Measurements from ENCODE around the gene HBG2. TPM values are rescaled to one million over a fixed set of nuclear protein-coding genes. Genes with fewer than 3 reads are reported as not detected.

Gene HBG2
- polyA plus RNA-seq, 1 donor from 2014 or later: not detected

DNA sequence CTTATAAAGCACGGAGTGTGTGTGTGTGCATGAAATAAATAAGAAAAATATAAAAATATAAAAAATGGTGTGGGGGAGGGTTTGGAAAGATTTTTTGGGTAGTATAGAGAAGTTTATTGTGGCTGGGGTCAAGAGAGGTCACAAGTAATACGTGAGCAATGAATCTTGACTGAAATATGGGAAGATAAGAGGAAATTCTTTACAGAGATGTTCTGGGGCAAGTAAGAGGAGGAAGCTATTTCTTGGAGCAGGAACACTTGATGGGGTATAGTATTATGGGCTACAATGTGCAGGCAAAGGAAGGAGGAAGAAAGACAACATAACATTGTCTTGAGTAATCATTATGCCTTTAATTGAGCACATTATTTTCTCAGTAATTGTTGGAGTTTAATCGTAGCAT is 22.4 kb downstream of the HBG2 start:
- H2AFZ ChIP-seq (ENCODE audit: low read depth, low read length): no peak overlapping the region
- H3K9ac ChIP-seq (ENCODE audit: low read length): no peak overlapping the region
- H3K4me2 ChIP-seq (ENCODE audit: low read length): no peak overlapping the region
- H3K27me3 ChIP-seq (ENCODE audit: insufficient read depth, low read depth, low read length): no peaks in the 10 kb centered on the region
- no peaks in the 10 kb centered on the region for H3K79me2 ChIP-seq (replicated peaks; ENCODE audit: insufficient read depth, low read length)
- TF ChIP-seq TAF1 (IDR thresholded peaks at IDR 0.05; ENCODE audit: low read depth): no peak
- no peak for TF ChIP-seq RAD21 (conservative IDR thresholded peaks at IDR 0.05)
- TF ChIP-seq, protein P1, sequence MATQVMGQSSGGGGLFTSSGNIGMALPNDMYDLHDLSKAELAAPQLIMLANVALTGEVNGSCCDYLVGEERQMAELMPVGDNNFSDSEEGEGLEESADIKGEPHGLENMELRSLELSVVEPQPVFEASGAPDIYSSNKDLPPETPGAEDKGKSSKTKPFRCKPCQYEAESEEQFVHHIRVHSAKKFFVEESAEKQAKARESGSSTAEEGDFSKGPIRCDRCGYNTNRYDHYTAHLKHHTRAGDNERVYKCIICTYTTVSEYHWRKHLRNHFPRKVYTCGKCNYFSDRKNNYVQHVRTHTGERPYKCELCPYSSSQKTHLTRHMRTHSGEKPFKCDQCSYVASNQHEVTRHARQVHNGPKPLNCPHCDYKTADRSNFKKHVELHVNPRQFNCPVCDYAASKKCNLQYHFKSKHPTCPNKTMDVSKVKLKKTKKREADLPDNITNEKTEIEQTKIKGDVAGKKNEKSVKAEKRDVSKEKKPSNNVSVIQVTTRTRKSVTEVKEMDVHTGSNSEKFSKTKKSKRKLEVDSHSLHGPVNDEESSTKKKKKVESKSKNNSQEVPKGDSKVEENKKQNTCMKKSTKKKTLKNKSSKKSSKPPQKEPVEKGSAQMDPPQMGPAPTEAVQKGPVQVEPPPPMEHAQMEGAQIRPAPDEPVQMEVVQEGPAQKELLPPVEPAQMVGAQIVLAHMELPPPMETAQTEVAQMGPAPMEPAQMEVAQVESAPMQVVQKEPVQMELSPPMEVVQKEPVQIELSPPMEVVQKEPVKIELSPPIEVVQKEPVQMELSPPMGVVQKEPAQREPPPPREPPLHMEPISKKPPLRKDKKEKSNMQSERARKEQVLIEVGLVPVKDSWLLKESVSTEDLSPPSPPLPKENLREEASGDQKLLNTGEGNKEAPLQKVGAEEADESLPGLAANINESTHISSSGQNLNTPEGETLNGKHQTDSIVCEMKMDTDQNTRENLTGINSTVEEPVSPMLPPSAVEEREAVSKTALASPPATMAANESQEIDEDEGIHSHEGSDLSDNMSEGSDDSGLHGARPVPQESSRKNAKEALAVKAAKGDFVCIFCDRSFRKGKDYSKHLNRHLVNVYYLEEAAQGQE (IDR thresholded peaks at IDR 0.05; ENCODE audit: borderline replicate concordance): no peak
- no peak for TF ChIP-seq SMC3 (conservative IDR thresholded peaks at IDR 0.05; ENCODE audit: poor library complexity)
- TF ChIP-seq, protein P2, sequence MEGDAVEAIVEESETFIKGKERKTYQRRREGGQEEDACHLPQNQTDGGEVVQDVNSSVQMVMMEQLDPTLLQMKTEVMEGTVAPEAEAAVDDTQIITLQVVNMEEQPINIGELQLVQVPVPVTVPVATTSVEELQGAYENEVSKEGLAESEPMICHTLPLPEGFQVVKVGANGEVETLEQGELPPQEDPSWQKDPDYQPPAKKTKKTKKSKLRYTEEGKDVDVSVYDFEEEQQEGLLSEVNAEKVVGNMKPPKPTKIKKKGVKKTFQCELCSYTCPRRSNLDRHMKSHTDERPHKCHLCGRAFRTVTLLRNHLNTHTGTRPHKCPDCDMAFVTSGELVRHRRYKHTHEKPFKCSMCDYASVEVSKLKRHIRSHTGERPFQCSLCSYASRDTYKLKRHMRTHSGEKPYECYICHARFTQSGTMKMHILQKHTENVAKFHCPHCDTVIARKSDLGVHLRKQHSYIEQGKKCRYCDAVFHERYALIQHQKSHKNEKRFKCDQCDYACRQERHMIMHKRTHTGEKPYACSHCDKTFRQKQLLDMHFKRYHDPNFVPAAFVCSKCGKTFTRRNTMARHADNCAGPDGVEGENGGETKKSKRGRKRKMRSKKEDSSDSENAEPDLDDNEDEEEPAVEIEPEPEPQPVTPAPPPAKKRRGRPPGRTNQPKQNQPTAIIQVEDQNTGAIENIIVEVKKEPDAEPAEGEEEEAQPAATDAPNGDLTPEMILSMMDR (IDR thresholded peaks at IDR 0.05; ENCODE audit: poor library complexity, severe bottlenecking): no peak
- TF ChIP-seq MXI1 (conservative IDR thresholded peaks at IDR 0.05; ENCODE audit: poor library complexity, severe bottlenecking): no peak
- no peak for TF ChIP-seq EP300 (conservative IDR thresholded peaks at IDR 0.05; ENCODE audit: poor library complexity, severe bottlenecking)
- TF ChIP-seq POLR2AphosphoS5 (IDR thresholded peaks at IDR 0.05): no peak
- no peak overlapping the region for H3K27ac ChIP-seq (ENCODE audit: low read length)
- H4K20me1 ChIP-seq (ENCODE audit: insufficient read depth): no peaks in the 10 kb centered on the region
- no peaks in the 10 kb centered on the region for H3F3A ChIP-seq (ENCODE audit: insufficient read depth, low read length, poor library complexity, severe bottlenecking)
- no peaks in the 10 kb centered on the region for H3K9me3 ChIP-seq (ENCODE audit: low read length)
- no peak overlapping the region for H3K4me3 ChIP-seq (ENCODE audit: low read length)
- no peaks in the 10 kb centered on the region for H3K36me3 ChIP-seq (ENCODE audit: insufficient read depth, low read length)
- H3K9me2 ChIP-seq (ENCODE audit: insufficient read depth, low read length): no peaks in the 10 kb centered on the region

DNA sequence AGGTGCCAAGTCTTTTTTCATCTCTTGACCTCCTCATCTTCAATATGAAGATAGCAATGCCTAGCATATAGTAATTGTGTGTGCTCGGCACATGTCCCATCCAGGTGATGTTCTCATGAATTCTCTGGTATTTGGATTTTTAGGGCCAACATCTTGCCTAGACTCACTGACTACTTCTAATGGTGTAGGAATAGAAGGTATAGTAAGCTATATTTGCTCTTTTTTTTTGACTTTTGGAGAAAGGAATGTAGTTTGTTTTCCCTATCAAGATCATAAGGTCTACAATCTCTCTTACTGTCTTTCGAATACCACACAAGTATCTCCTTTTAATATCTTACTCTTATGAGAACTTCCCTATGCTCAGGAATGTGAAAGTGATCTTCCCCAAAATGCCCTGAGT is 23.5 kb downstream of the HBG2 start:
- TF ChIP-seq RAD21 (conservative IDR thresholded peaks at IDR 0.05): no peak
- TF ChIP-seq SMC3 (conservative IDR thresholded peaks at IDR 0.05; ENCODE audit: poor library complexity): no peak
- TF ChIP-seq, protein P1 (IDR thresholded peaks at IDR 0.05; ENCODE audit: borderline replicate concordance): no peak
- TF ChIP-seq TAF1 (IDR thresholded peaks at IDR 0.05; ENCODE audit: low read depth): no peak
- TF ChIP-seq, protein P2 (IDR thresholded peaks at IDR 0.05; ENCODE audit: poor library complexity, severe bottlenecking): no peak
- no peak for TF ChIP-seq POLR2AphosphoS5 (IDR thresholded peaks at IDR 0.05)
- no peak for TF ChIP-seq MXI1 (conservative IDR thresholded peaks at IDR 0.05; ENCODE audit: poor library complexity, severe bottlenecking)
- TF ChIP-seq EP300 (conservative IDR thresholded peaks at IDR 0.05; ENCODE audit: poor library complexity, severe bottlenecking): no peak
- TF ChIP-seq EZH2 (IDR thresholded peaks at IDR 0.05; ENCODE audit: borderline replicate concordance, insufficient read depth, low read length, poor library complexity, severe bottlenecking): no peak

More for the DNA sequence above, 23.5 kb downstream of the HBG2 start:
- Histone ChIP-seq H3K27ac (ENCODE audit: low read length) (no peak overlapping the region), H3K9me2 (ENCODE audit: insufficient read depth, low read length) (no peaks in the 10 kb centered on the region), H3K4me3 (ENCODE audit: low read length) (no peak overlapping the region), H4K20me1 (ENCODE audit: insufficient read depth) (no peaks in the 10 kb centered on the region), H3F3A (ENCODE audit: insufficient read depth, low read length, poor library complexity, severe bottlenecking) (no peaks in the 10 kb centered on the region), H3K79me2 (replicated peaks; ENCODE audit: insufficient read depth, low read length) (no peaks in the 10 kb centered on the region), H3K36me3 (ENCODE audit: insufficient read depth, low read length) (no peaks in the 10 kb centered on the region), H3K27me3 (ENCODE audit: insufficient read depth, low read depth, low read length) (no peaks in the 10 kb centered on the region), H2AFZ (ENCODE audit: low read depth, low read length) (no peak overlapping the region), H3K9me3 (ENCODE audit: low read length) (no peaks in the 10 kb centered on the region), H3K9ac (ENCODE audit: low read length) (no peak overlapping the region), H3K4me2 (ENCODE audit: low read length) (no peak overlapping the region)
